CD8-positive, alpha-beta memory T cell (primary cell): ENCODE measurements around the gene RBM24. TPM values are rescaled to one million over a fixed set of nuclear protein-coding genes. Genes with fewer than 3 reads are reported as not detected.

Experiments
- CTCF ChIA-PET: fragments of 350-600 bp; sonication (Branson Sonifier 250); formaldehyde crosslinking; loops from one replicate; lab custom pipeline; 2021; ENCODE audit warnings: antibody characterized with exemption; lab: Charles Lee
- POLR2A ChIA-PET: fragments of 350-600 bp; sonication (Branson Sonifier 250); formaldehyde crosslinking; loops from one replicate; lab custom pipeline; 2021; ENCODE audit warnings: antibody characterized with exemption; lab: Charles Lee
- DNase-seq, 5 donors: peaks; one replicate each; pipeline versions ENCODE4 v3.0.0 to v3.0.0-alpha.2; 2020 to 2022; ENCODE audit warnings: mixed read lengths in 1 of 5
- H3K27ac ChIP-seq: one replicate; pipeline ENCODE4 v1.7.0; 2013; ENCODE audit warnings: low read depth, mild to moderate bottlenecking, low read length, moderate library complexity
- H3K27me3 ChIP-seq: 2 replicates; pipeline ENCODE4 v1.7.0; 2013; ENCODE audit warnings: low read length, mild to moderate bottlenecking; ENCODE audit not compliant: insufficient read depth, poor library complexity, severe bottlenecking
- H3K36me3 ChIP-seq: 2 replicates; pipeline ENCODE4 v1.7.0; 2013; ENCODE audit warnings: mild to moderate bottlenecking, low read length, moderate library complexity; ENCODE audit not compliant: insufficient read depth
- H3K4me1 ChIP-seq: 2 replicates; pipeline ENCODE4 v1.7.0; 2013; ENCODE audit warnings: mild to moderate bottlenecking, low read length, moderate library complexity; ENCODE audit not compliant: insufficient read depth
- H3K4me3 ChIP-seq: 2 replicates; pipeline ENCODE4 v1.7.0; 2013; ENCODE audit warnings: mild to moderate bottlenecking, low read length
- H3K9me3 ChIP-seq: 2 replicates; pipeline ENCODE4 v1.7.0; 2013; ENCODE audit warnings: mild to moderate bottlenecking, low read length
- H3K27ac Mint-ChIP-seq, 8 donors: one replicate each; pipeline ENCODE4 v1.8.0; 2020 to 2021; ENCODE audit warnings: mixed read lengths in 8 of 8, mild to moderate bottlenecking in 6 of 8, inconsistent platforms in 3 of 8, moderate library complexity in 3 of 8
- H3K27me3 Mint-ChIP-seq, 2 donors: one replicate each; pipeline ENCODE4 v1.8.0; 2020 to 2021; ENCODE audit warnings: mixed read lengths in 2 of 2, mild to moderate bottlenecking in 1 of 2, moderate library complexity in 1 of 2
- H3K36me3 Mint-ChIP-seq, 3 donors: one replicate each; pipeline ENCODE4 v1.8.0; 2020 to 2021; ENCODE audit warnings: mixed read lengths in 3 of 3, inconsistent platforms in 1 of 3, mild to moderate bottlenecking in 1 of 3
- H3K4me1 Mint-ChIP-seq, 3 donors: one replicate each; pipeline ENCODE4 v1.8.0; 2020 to 2021; ENCODE audit warnings: mixed read lengths in 3 of 3, inconsistent platforms in 1 of 3, mild to moderate bottlenecking in 1 of 3
- H3K4me3 Mint-ChIP-seq, 7 donors: one replicate each; pipeline ENCODE4 v1.8.0; 2020 to 2021; ENCODE audit warnings: mixed read lengths in 7 of 7, mild to moderate bottlenecking in 6 of 7, moderate library complexity in 4 of 7, inconsistent platforms in 2 of 7
- H3K9me3 Mint-ChIP-seq, 5 donors: one replicate each; pipeline ENCODE4 v1.8.0; 2020 to 2022; ENCODE audit warnings: mixed read lengths in 5 of 5, mild to moderate bottlenecking in 3 of 5, moderate library complexity in 2 of 5, inconsistent platforms in 1 of 5
- polyA plus RNA-seq: library from polyadenylated mRNA; unstranded; fragments of 300-500 nt; fragmentation: Illumina TruSeq; gene quantifications from one replicate; pipeline ENCODE4 v1.2.3, GENCODE V29; 2021
- total RNA-seq, 2 experiments: library from RNA; stranded (reverse); gene quantifications; one replicate each; pipeline ENCODE4 v1.2.3, GENCODE V29; 2021

RBM24 gene
- total and polyA plus RNA-seq, 3 experiments from 2014 or later = 0.74 TPM; not detected in 2

DNA sequence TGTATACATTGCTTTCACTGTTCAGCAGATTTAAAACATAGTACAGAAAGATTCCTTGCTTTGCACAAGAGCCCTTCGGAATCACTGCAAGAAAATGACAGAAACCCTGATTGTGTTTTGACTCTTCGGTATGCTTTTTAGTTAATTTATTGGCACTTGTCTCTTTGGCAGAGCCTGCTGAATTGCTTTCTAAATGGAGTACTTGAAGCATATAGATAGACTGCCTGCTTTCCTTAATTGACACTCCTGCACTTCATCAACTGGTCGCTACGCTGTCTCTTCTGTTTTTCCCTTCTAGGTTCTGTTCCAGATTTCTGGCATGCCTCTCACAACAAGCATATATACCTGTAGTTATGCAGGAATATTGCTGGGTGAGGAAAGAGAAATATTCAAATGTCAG, 22.4 kb upstream of the RBM24 start:
- no peak overlapping the region for H3K27ac ChIP-seq
- peaks cover 4% of the 10 kb centered on the region for H3K27me3 ChIP-seq
- H3K9me3 ChIP-seq = no peaks in the 10 kb centered on the region
- Mint-ChIP-seq H3K4me1 (no peaks in the 10 kb centered on the region), H3K9me3 (peaks cover 0 to 2% (median 0%) of the 10 kb centered on the region in 5 donors), H3K27ac (no peak overlapping the region), H3K36me3 (no peaks in the 10 kb centered on the region), H3K27me3 (peaks cover 12 to 14% of the 10 kb centered on the region in 2 donors), H3K4me3 (no peak overlapping the region)
- ChIA-PET CTCF (no interaction called here), POLR2A (no interaction called here)
- H3K36me3 ChIP-seq = no peaks in the 10 kb centered on the region
- H3K4me1 ChIP-seq = no peaks in the 10 kb centered on the region
- DNase-seq = no peak
- H3K4me3 ChIP-seq = no peak overlapping the region

DNA sequence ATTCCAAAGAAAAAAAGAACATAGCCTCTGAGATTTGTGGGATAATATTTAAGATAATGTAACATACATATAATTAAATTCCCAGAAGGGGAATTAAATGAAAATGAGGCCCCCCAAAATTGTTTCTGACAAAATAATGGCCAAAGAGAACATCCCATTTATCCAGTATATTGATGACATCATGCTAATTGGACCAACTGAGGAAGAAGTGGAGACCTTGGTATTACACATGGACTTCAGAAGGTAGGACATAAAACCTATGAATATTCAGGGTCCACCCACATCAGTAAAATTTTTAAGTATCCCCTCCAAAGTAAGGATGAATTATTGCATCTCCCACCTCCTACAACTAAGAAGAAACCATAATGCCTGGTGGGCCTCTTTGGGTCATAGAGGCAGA, 15.6 kb upstream of the RBM24 start:
- Mint-ChIP-seq H3K36me3 (no peaks in the 10 kb centered on the region), H3K9me3 (peaks cover 0 to 3% (median 0%) of the 10 kb centered on the region in 5 donors), H3K27ac (no peak overlapping the region), H3K4me3 (no peak overlapping the region), H3K4me1 (no peaks in the 10 kb centered on the region), H3K27me3 (peaks cover 3 to 5% of the 10 kb centered on the region in 2 donors)
- Histone ChIP-seq H3K36me3 (no peaks in the 10 kb centered on the region), H3K27me3 (no peaks in the 10 kb centered on the region), H3K27ac (no peak overlapping the region), H3K4me1 (no peaks in the 10 kb centered on the region), H3K4me3 (no peak overlapping the region), H3K9me3 (no peaks in the 10 kb centered on the region)
- POLR2A ChIA-PET = no interaction called here
- CTCF ChIA-PET = no interaction called here
- DNase-seq = no peak

DNA sequence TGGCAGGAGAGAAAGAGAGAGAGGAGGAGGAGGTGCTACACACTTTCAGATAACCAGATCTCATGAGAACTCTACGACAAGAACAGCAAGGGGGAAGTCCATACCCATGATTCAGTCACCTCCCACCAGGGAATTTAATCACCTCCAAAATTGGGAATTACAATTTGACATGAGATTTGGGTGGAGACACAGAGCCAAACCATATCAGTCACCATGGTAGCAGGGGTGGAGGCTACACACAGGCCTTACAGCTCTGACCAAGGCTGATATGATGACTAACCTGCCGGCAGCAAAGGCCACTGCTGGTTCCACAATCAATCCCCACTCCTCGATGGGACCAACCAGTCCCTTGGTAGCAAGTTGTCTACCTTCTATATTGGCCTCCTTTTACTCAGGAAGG, 13.6 kb upstream of the RBM24 start:
- ChIA-PET CTCF (no interaction called here), POLR2A (no interaction called here)
- Histone ChIP-seq H3K9me3 (no peaks in the 10 kb centered on the region), H3K27me3 (no peaks in the 10 kb centered on the region), H3K27ac (no peak overlapping the region), H3K36me3 (no peaks in the 10 kb centered on the region), H3K4me3 (no peak overlapping the region), H3K4me1 (no peaks in the 10 kb centered on the region)
- peaks cover 0 to 3% (median 0%) of the 10 kb centered on the region in 5 donors for H3K9me3 Mint-ChIP-seq
- DNase-seq = no peak
- H3K4me3 Mint-ChIP-seq = no peak overlapping the region
- no peaks in the 10 kb centered on the region for H3K36me3 Mint-ChIP-seq
- peaks cover 3 to 6% of the 10 kb centered on the region in 2 donors for H3K27me3 Mint-ChIP-seq
- no peaks in the 10 kb centered on the region for H3K4me1 Mint-ChIP-seq
- no peak overlapping the region for H3K27ac Mint-ChIP-seq

DNA sequence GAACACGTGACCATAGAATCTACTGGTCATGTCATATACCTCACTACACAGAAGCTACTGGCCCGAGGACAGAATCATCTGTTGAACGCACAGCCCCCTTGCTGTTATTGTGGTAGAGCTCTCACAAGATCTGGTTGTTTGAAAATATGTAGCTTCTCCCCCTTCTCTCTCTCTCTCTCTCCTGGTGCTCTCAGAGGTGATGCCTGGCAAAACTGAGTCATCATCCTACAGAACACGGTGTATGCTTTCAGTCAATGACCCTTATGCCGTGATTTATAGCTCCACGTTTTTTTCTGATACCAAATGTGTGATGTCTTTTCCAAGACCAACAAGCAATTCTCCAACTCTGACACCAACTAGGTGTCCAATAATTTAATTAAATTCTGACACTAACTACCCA, 13.0 kb upstream of the RBM24 start:
- Mint-ChIP-seq H3K4me3 (no peak overlapping the region), H3K27me3 (peaks cover 5 to 6% of the 10 kb centered on the region in 2 donors), H3K9me3 (peaks cover 0 to 3% (median 0%) of the 10 kb centered on the region in 5 donors), H3K4me1 (no peaks in the 10 kb centered on the region), H3K36me3 (no peaks in the 10 kb centered on the region), H3K27ac (no peak overlapping the region)
- ChIA-PET POLR2A (no interaction called here), CTCF (no interaction called here)
- Histone ChIP-seq H3K27me3 (no peaks in the 10 kb centered on the region), H3K27ac (no peak overlapping the region), H3K4me3 (no peak overlapping the region), H3K9me3 (no peaks in the 10 kb centered on the region), H3K36me3 (no peaks in the 10 kb centered on the region), H3K4me1 (no peaks in the 10 kb centered on the region)
- no peak for DNase-seq

DNA sequence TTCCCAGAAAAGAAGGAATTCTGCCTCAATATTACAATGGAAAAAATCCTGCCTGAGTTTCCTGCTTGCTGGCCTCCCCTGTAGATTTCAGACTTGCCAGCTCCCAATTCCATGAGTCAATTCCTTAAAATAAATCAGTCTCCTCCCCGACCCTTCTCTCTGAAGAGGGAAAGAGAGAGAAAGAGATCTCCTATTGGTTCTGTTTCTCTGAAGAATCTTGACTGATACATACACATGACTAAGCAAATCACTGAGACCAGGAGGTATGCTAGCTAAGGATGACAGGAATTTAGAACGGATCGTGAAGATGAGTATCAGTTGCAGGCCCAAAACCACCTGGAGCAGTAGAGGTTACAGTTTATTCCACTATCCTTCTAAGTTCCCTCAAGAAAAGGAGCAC, 11.3 kb upstream of the RBM24 start:
- H3K27me3 ChIP-seq = no peaks in the 10 kb centered on the region
- no peak overlapping the region for H3K4me3 ChIP-seq
- H3K36me3 Mint-ChIP-seq = no peaks in the 10 kb centered on the region
- ChIA-PET CTCF (no interaction called here), POLR2A (no interaction called here)
- H3K27ac ChIP-seq = no peak overlapping the region
- H3K36me3 ChIP-seq = no peaks in the 10 kb centered on the region
- no peaks in the 10 kb centered on the region for H3K9me3 ChIP-seq
- H3K4me1 Mint-ChIP-seq = no peaks in the 10 kb centered on the region
- H3K4me1 ChIP-seq = no peaks in the 10 kb centered on the region
- peaks cover 4 to 15% of the 10 kb centered on the region in 2 donors for H3K27me3 Mint-ChIP-seq
- H3K9me3 Mint-ChIP-seq = peaks cover 0 to 3% (median 0%) of the 10 kb centered on the region in 5 donors
- no peak for DNase-seq
- H3K27ac Mint-ChIP-seq = no peak overlapping the region
- H3K4me3 Mint-ChIP-seq = no peak overlapping the region

DNA sequence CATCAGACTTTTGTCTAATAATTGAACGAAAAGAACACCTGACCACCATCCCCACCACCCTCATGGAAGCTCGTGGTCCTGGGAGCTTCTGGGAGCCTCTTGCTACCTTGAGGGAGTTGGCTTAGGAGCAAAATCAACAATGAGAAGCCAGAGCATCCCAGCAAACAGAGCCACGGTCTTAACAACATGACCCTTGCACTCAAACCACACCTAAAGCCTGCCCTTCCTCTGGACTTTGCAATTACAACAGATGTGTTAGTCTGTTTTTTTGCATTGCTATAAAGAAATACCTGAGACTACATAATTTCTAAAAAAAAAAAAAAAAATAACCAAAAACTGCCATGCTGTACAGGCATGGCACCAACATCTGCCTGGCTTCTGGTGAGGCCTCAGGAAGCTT, 9.5 kb upstream of the RBM24 start:
- Mint-ChIP-seq H3K9me3 (peaks cover 0 to 5% (median 0%) of the 10 kb centered on the region in 5 donors), H3K36me3 (no peaks in the 10 kb centered on the region), H3K4me3 (no peak overlapping the region), H3K4me1 (no peaks in the 10 kb centered on the region), H3K27ac (no peak overlapping the region), H3K27me3 (peaks cover 10 to 26% of the 10 kb centered on the region in 2 donors)
- ChIA-PET CTCF (no interaction called here), POLR2A (interaction anchor here (0.6 kb wide), 1 partner anchor 1056 kb away, joined by 6 read pairs; no protein-coding TSS in a partner anchor)
- Histone ChIP-seq H3K36me3 (no peaks in the 10 kb centered on the region), H3K4me1 (no peaks in the 10 kb centered on the region), H3K27ac (no peak overlapping the region), H3K4me3 (no peak overlapping the region), H3K9me3 (no peaks in the 10 kb centered on the region), H3K27me3 (no peaks in the 10 kb centered on the region)
- no peak for DNase-seq

DNA sequence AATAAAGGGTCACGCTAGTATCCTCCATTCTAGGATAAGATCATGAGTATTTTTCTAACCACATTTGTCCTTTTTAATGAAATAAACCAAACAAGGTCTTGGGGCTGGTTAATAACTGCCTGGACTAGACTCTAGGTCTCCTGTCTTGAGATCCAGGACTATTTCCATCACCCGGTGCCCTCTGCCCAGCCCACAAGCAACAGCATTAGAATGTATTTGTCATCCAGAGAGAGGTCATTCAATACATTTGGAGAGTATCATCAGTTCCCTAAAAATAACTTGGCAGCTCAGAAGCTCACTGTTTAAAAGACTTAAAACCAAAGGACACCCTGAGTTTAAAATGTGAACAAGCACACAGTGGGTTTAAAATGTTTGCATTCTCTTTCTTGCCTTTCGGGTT, 4.4 kb upstream of the RBM24 start:
- H3K27ac ChIP-seq = no peak overlapping the region
- Mint-ChIP-seq H3K4me1 (peaks cover 3 to 14% (median 5%) of the 10 kb centered on the region in 3 donors), H3K36me3 (no peaks in the 10 kb centered on the region), H3K9me3 (peaks cover 0 to 5% (median 0%) of the 10 kb centered on the region in 5 donors), H3K27me3 (peaks cover 27 to 66% of the 10 kb centered on the region in 2 donors), H3K4me3 (no peak overlapping the region), H3K27ac (no peak overlapping the region)
- H3K36me3 ChIP-seq = no peaks in the 10 kb centered on the region
- H3K4me3 ChIP-seq = no peak overlapping the region
- DNase-seq = no peak
- POLR2A ChIA-PET = no interaction called here
- H3K27me3 ChIP-seq = peaks cover 5% of the 10 kb centered on the region
- no peaks in the 10 kb centered on the region for H3K9me3 ChIP-seq
- H3K4me1 ChIP-seq = no peaks in the 10 kb centered on the region
- CTCF ChIA-PET = no interaction called here

DNA sequence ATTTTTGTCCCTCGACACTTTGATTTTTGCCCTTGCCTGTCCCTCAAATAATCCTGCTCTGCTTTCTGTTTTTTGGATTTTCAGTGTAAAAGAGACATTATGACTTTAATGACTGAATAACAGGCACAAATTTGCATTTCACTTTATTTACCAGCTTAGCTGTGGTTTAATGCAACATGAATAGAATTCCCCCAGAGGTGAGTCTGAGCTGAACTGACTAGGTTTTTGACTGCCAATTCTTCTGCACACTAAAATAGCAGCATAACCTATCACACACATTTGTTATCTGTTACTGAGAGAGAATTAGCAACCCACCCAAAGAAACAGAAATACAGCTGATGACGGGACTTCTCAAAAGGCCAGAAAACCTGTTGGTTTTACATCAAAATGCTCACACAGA, 3.9 kb upstream of the RBM24 start:
- peaks cover 5% of the 10 kb centered on the region for H3K27me3 ChIP-seq
- H3K4me1 ChIP-seq = no peaks in the 10 kb centered on the region
- H3K9me3 ChIP-seq = no peaks in the 10 kb centered on the region
- DNase-seq = no peak
- H3K27me3 Mint-ChIP-seq = peaks cover 31 to 71% of the 10 kb centered on the region in 2 donors
- ChIA-PET POLR2A (no interaction called here), CTCF (no interaction called here)
- H3K27ac Mint-ChIP-seq = no peak overlapping the region
- H3K4me1 Mint-ChIP-seq = peaks cover 8 to 19% (median 10%) of the 10 kb centered on the region in 3 donors
- no peak overlapping the region for H3K4me3 ChIP-seq
- no peak overlapping the region for H3K27ac ChIP-seq
- H3K4me3 Mint-ChIP-seq = peak overlapping the region in 1 of 7 donors; percentile 24
- H3K9me3 Mint-ChIP-seq = peaks cover 0 to 5% (median 0%) of the 10 kb centered on the region in 5 donors
- no peaks in the 10 kb centered on the region for H3K36me3 Mint-ChIP-seq
- H3K36me3 ChIP-seq = no peaks in the 10 kb centered on the region
